Choroid plexus epithelial cell (primary cell): Measurements from ENCODE around the gene HELZ.

Experiments used
- DNase-seq: peaks from one replicate; pipeline ENCODE4 v3.0.0-alpha.2; 2010; ENCODE audit warnings: low read depth
- H3K4me3 ChIP-seq: 2 replicates; pipeline ENCODE4 v1.5.1; 2011; ENCODE audit warnings: low read depth, mild to moderate bottlenecking, control low read depth, low read length, moderate library complexity
- TF ChIP-seq, protein P1 (sequence below): conservative IDR thresholded peaks from 2 replicates; pipeline ENCODE4 v1.5.1; 2011; ENCODE audit warnings: low read depth, mild to moderate bottlenecking, control low read depth, inconsistent platforms, low read length, moderate library complexity

The HELZ gene

GRCh38 chr17:67243284-67243683, 1.7 kb downstream of the HELZ start:
- TF ChIP-seq, protein P1, sequence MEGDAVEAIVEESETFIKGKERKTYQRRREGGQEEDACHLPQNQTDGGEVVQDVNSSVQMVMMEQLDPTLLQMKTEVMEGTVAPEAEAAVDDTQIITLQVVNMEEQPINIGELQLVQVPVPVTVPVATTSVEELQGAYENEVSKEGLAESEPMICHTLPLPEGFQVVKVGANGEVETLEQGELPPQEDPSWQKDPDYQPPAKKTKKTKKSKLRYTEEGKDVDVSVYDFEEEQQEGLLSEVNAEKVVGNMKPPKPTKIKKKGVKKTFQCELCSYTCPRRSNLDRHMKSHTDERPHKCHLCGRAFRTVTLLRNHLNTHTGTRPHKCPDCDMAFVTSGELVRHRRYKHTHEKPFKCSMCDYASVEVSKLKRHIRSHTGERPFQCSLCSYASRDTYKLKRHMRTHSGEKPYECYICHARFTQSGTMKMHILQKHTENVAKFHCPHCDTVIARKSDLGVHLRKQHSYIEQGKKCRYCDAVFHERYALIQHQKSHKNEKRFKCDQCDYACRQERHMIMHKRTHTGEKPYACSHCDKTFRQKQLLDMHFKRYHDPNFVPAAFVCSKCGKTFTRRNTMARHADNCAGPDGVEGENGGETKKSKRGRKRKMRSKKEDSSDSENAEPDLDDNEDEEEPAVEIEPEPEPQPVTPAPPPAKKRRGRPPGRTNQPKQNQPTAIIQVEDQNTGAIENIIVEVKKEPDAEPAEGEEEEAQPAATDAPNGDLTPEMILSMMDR, result no peak
- DNase-seq, result no peak
- H3K4me3 ChIP-seq, result peak overlapping the region; percentile 90

DNA sequence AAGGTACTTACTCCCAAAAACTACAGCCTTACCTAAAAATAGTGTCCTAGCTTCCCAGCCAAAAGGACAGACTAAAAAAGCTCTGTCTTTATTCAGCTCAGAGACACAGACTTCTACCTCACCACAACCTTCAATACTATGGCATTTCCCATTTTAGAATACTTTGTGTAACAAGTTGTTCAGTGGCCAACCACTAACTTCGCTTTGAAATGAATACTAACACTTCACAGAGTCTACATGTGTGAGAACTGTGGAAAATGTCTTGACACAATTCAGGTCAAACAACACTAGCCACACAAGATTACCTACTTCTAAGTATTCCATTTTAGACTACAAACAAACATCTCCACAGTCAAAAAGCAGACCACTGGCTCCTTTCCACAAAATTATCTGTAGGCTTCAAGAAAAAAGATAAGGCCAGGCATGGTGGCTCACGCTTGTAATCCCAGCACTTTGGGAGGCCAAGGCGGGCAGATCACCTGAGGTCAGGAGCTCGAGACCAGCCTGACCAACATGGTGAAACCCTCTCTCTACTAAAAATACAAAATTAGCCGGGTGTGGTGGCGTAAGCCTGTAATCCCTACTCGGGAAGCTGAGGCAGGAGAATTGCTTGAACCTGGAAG, 3.2 kb downstream of the HELZ start:
- TF ChIP-seq, protein P1, result no peak
- no peak overlapping the region for H3K4me3 ChIP-seq
- DNase-seq, result no peak

- TF ChIP-seq, protein P1, result no peak
- no peak overlapping the region for H3K4me3 ChIP-seq
These were observed 5.4 kb downstream of the HELZ start for GRCh38 chr17:67239597-67239996.

DNA sequence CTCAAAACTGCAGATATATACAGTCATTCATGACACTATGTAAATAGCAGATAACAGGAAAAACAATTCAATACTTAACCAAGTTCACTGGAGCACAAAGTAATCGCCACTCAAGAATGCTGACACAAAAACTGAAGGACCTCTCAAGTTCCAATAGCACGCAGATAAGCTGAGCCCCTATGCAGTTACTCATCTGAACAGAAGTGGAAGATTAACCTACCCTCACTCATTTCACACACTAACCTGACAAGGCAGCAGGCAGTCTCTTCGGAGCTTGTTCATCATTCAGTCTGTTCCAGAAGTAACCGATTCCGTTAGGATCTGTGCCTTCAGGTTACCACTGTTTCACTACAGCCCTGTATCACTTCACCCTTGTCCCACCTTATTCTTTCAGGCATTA, 6.0 kb downstream of the HELZ start:
- TF ChIP-seq, protein P1, result no peak
- no peak for DNase-seq
- H3K4me3 ChIP-seq, result no peak overlapping the region

More at GRCh38 chr17:67239597-67239996, 5.4 kb downstream of the HELZ start:
- peak; percentile 54 for DNase-seq

DNA sequence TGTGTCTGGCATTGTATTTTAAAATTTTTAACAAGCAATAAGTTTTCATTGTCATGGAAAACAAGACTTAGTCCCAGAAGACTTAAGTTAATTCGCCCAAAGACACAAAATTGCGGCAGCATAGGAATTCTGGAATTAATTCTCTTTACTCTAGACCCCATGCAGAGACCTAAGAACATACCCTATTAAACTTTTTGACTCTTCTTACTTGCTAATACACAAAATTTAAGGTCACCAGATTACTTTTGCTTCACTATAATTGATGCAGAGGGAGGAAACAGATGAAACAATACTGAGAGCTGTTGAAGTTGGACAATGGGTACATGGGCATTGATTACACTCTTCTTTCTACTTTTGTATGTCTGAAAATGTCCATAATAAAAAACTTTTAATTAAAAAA, 12.6 kb downstream of the HELZ start:
- TF ChIP-seq, protein P1, result no peak
- no peak overlapping the region for H3K4me3 ChIP-seq
- no peak for DNase-seq

DNA sequence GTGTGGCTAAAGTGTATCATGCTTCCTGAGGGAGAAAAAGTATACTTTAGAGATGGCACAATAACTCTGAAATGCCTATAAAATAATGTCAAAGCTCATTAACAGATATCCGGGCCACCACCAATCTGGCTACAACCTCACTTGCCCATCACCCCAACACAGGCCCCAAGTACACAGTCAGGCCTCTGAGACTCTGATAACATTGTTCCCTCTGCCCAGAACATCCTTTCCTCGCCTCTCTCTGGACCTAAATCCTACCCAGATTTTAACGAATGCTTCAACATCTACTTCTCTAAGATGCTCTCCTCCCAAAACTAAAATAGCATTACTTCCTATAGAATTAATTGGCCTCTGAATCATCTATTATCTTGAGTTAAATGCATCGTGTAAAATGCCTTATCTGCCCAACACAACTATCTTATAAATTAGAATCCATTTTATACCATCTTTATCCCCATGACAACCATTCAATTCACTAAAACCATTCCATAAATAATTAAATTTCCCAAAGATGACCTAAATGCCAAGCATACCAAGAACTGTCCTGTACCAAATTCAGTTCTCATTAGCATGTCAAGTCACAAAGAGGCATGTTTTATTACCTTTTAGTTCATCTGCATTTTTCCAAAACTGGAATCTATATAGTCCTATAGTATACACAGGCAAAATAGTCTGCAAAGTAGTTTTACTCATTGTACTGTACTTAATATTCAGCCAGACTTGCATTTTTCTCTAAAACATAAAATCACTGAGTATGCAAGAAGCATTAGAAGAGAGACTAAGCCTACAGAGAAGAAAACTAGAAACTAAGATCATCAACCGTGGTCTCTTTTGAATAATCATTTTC, 15.7 kb downstream of the HELZ start:
- TF ChIP-seq, protein P1, result no peak
- no peak for DNase-seq
- no peak overlapping the region for H3K4me3 ChIP-seq
